ENCODE results near the gene MYO9A.

- no peak for TF ChIP-seq CTCF (IDR thresholded peaks at IDR 0.05)
- TF ChIP-seq POLR2AphosphoS5 (IDR thresholded peaks at IDR 0.05): no peak
Observed at GRCh38 chr15:71811752-71812735, 305.9 kb downstream of the MYO9A start.

All from breast epithelium (tissue), 3 donors.